ENCODE measurements around the gene LRRC7. TPM values are rescaled to one million over a fixed set of nuclear protein-coding genes. Genes with fewer than 3 reads are reported as not detected.
"Not testable (repeated sequence)": the region's sequence is repeated elsewhere in the genome, so short reads cannot be mapped to it uniquely, and the experiment has no call there.

Gene LRRC7
- total and polyA plus RNA-seq, 2 donors (not counting 1 experiment from before 2014, with no cell fraction given), result 0.03 TPM; not detected in 1

DNA sequence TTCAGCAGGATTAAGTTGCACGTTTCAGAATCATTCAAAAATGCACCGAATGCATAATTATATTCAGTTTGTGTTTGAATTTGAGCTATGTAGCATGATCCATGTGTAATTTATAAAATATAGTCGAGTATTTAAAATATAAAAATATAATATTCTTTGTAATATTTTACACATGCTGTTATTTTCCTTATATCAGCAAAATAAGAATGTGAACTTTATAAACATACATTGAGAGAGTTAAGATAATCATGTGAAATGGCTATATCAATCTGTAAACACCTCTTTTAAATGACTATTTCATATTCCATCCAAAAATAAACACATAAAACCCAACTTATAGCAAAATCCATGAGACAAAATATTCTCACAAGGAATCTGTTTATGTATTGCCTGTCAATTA is 303.7 kb downstream of the LRRC7 start:
- H3K4me1 ChIP-seq (ENCODE audit: control insufficient read depth, extremely low read depth, insufficient read depth, low read length), result no peaks in the 10 kb centered on the region
- no peaks in the 10 kb centered on the region for H3K79me2 ChIP-seq (ENCODE audit: control insufficient read depth, insufficient read depth, low read length)
- no peaks in the 10 kb centered on the region for H4K20me1 ChIP-seq (ENCODE audit: control insufficient read depth, extremely low read depth, insufficient read depth, low read length)
- no peak overlapping the region for H2AFZ ChIP-seq (ENCODE audit: low read length)
- DNase-seq (ENCODE audit: low read depth in 2 of 2), result no peak
- no peak overlapping the region for H3K27ac ChIP-seq (ENCODE audit: insufficient read depth, low read length)
- H3K36me3 ChIP-seq (ENCODE audit: control insufficient read depth, insufficient read depth, low read length), result no peaks in the 10 kb centered on the region
- H3K4me2 ChIP-seq (ENCODE audit: extremely low read depth, insufficient read depth, low read length), result no peak overlapping the region
- H3K4me3 ChIP-seq (replicated peaks in 1 of 4; ENCODE audit: control extremely low read depth in 1 of 4, insufficient read depth in 1 of 4, low read depth in 3 of 4, low read length in 4 of 4), result no peak overlapping the region
- H3K9me3 ChIP-seq (ENCODE audit: control insufficient read depth, insufficient read depth, low read depth, low read length), result no peaks in the 10 kb centered on the region
- no peaks in the 10 kb centered on the region for H3K27me3 ChIP-seq (ENCODE audit: control insufficient read depth, insufficient read depth, low read length)
- H3K9ac ChIP-seq (ENCODE audit: insufficient read depth, low read length), result no peak overlapping the region
- TF ChIP-seq, protein P1, sequence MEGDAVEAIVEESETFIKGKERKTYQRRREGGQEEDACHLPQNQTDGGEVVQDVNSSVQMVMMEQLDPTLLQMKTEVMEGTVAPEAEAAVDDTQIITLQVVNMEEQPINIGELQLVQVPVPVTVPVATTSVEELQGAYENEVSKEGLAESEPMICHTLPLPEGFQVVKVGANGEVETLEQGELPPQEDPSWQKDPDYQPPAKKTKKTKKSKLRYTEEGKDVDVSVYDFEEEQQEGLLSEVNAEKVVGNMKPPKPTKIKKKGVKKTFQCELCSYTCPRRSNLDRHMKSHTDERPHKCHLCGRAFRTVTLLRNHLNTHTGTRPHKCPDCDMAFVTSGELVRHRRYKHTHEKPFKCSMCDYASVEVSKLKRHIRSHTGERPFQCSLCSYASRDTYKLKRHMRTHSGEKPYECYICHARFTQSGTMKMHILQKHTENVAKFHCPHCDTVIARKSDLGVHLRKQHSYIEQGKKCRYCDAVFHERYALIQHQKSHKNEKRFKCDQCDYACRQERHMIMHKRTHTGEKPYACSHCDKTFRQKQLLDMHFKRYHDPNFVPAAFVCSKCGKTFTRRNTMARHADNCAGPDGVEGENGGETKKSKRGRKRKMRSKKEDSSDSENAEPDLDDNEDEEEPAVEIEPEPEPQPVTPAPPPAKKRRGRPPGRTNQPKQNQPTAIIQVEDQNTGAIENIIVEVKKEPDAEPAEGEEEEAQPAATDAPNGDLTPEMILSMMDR (conservative IDR thresholded peaks at IDR 0.05 in 1 of 2, IDR thresholded peaks at IDR 0.05 in 1 of 2; ENCODE audit: low read depth in 1 of 2, low read length in 2 of 2), result no peak
- no peak for TF ChIP-seq EZH2 (IDR thresholded peaks at IDR 0.05; ENCODE audit: low read length, missing control alignments)

DNA sequence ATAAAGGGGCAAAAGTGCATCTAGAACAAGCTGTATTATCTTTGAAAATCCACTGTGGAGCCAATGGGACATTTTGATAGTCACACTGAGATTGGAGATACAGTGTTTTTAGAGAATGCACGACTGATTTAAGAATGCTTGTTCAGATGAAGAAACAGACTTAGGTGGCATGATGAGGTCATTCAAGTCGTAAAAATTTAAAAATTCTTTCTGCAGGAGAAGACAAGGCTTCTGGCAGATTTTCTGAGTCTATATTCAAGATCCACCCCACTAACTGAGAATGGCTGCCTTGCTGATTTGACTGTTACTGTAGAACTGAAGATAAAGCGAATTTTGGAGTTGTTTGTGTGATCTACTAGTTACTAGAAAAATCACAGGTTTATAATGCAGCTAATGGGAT is 310.6 kb downstream of the LRRC7 start:
- H3K27me3 ChIP-seq (ENCODE audit: control insufficient read depth, insufficient read depth, low read length), result no peaks in the 10 kb centered on the region
- no peak overlapping the region for H3K9ac ChIP-seq (ENCODE audit: insufficient read depth, low read length)
- no peaks in the 10 kb centered on the region for H4K20me1 ChIP-seq (ENCODE audit: control insufficient read depth, extremely low read depth, insufficient read depth, low read length)
- H3K4me1 ChIP-seq (ENCODE audit: control insufficient read depth, extremely low read depth, insufficient read depth, low read length), result no peaks in the 10 kb centered on the region
- no peaks in the 10 kb centered on the region for H3K79me2 ChIP-seq (ENCODE audit: control insufficient read depth, insufficient read depth, low read length)
- DNase-seq (ENCODE audit: low read depth in 2 of 2), result no peak
- H3K9me3 ChIP-seq (ENCODE audit: control insufficient read depth, insufficient read depth, low read depth, low read length), result no peaks in the 10 kb centered on the region
- H3K4me2 ChIP-seq (ENCODE audit: extremely low read depth, insufficient read depth, low read length), result no peak overlapping the region
- H3K4me3 ChIP-seq (replicated peaks in 1 of 4; ENCODE audit: control extremely low read depth in 1 of 4, insufficient read depth in 1 of 4, low read depth in 3 of 4, low read length in 4 of 4), result no peak overlapping the region
- no peak overlapping the region for H3K27ac ChIP-seq (ENCODE audit: insufficient read depth, low read length)
- H3K36me3 ChIP-seq (ENCODE audit: control insufficient read depth, insufficient read depth, low read length), result no peaks in the 10 kb centered on the region
- TF ChIP-seq, protein P1 (conservative IDR thresholded peaks at IDR 0.05 in 1 of 2, IDR thresholded peaks at IDR 0.05 in 1 of 2; ENCODE audit: low read depth in 1 of 2, low read length in 2 of 2), result no peak
- no peak for TF ChIP-seq EZH2 (IDR thresholded peaks at IDR 0.05; ENCODE audit: low read length, missing control alignments)
- H2AFZ ChIP-seq (ENCODE audit: low read length), result no peak overlapping the region

DNA sequence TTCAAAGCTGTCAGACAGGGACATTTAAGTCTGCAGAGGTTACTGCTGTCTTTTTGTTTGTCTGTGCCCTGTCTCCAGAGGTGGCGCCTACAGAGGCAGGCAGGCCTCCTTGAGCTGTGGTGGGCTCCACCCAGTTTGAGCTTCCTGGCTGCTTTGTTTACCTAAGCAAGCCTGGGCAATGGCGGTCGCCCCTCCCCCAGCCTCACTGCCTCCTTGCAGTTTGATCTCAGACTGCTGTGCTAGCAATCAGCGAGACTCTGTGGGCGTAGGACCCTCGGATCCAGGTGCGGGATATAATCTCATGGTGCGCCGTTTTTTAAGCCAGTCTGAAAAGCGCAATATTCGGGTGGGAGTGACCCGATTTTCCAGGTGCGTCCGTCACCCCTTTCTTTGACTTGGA is 320.3 kb downstream of the LRRC7 start:
- not testable (repeated sequence) for H3K27me3 ChIP-seq (ENCODE audit: control insufficient read depth, insufficient read depth, low read length); H3K4me3 ChIP-seq (replicated peaks in 1 of 4; ENCODE audit: control extremely low read depth in 1 of 4, insufficient read depth in 1 of 4, low read depth in 3 of 4, low read length in 4 of 4); H3K79me2 ChIP-seq (ENCODE audit: control insufficient read depth, insufficient read depth, low read length)

More for the DNA sequence above, 320.3 kb downstream of the LRRC7 start:
- H4K20me1 ChIP-seq (ENCODE audit: control insufficient read depth, extremely low read depth, insufficient read depth, low read length); H3K9me3 ChIP-seq (ENCODE audit: control insufficient read depth, insufficient read depth, low read depth, low read length); H3K27ac ChIP-seq (ENCODE audit: insufficient read depth, low read length); H3K9ac ChIP-seq (ENCODE audit: insufficient read depth, low read length); H2AFZ ChIP-seq (ENCODE audit: low read length); DNase-seq (ENCODE audit: low read depth in 2 of 2); H3K4me1 ChIP-seq (ENCODE audit: control insufficient read depth, extremely low read depth, insufficient read depth, low read length); H3K4me2 ChIP-seq (ENCODE audit: extremely low read depth, insufficient read depth, low read length); H3K36me3 ChIP-seq (ENCODE audit: control insufficient read depth, insufficient read depth, low read length): not testable (repeated sequence)

All from fibroblast of lung (primary cell).